ENCODE measurements around the gene GATA5.

The GATA5 gene

GRCh38 chr20:62474604-62475026 lies 1.2 kb downstream of the GATA5 start (continued):
- TF ChIP-seq SP3 (tag by site-specific recombination; IDR thresholded peaks at IDR 0.05) (no peak), ZBTB8A (tag by site-specific recombination; IDR thresholded peaks at IDR 0.05) (no peak)
- TF ChIP-seq, protein P1, sequence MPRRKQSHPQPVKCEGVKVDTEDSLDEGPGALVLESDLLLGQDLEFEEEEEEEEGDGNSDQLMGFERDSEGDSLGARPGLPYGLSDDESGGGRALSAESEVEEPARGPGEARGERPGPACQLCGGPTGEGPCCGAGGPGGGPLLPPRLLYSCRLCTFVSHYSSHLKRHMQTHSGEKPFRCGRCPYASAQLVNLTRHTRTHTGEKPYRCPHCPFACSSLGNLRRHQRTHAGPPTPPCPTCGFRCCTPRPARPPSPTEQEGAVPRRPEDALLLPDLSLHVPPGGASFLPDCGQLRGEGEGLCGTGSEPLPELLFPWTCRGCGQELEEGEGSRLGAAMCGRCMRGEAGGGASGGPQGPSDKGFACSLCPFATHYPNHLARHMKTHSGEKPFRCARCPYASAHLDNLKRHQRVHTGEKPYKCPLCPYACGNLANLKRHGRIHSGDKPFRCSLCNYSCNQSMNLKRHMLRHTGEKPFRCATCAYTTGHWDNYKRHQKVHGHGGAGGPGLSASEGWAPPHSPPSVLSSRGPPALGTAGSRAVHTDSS (tag by site-specific recombination; IDR thresholded peaks at IDR 0.05): no peak

DNA sequence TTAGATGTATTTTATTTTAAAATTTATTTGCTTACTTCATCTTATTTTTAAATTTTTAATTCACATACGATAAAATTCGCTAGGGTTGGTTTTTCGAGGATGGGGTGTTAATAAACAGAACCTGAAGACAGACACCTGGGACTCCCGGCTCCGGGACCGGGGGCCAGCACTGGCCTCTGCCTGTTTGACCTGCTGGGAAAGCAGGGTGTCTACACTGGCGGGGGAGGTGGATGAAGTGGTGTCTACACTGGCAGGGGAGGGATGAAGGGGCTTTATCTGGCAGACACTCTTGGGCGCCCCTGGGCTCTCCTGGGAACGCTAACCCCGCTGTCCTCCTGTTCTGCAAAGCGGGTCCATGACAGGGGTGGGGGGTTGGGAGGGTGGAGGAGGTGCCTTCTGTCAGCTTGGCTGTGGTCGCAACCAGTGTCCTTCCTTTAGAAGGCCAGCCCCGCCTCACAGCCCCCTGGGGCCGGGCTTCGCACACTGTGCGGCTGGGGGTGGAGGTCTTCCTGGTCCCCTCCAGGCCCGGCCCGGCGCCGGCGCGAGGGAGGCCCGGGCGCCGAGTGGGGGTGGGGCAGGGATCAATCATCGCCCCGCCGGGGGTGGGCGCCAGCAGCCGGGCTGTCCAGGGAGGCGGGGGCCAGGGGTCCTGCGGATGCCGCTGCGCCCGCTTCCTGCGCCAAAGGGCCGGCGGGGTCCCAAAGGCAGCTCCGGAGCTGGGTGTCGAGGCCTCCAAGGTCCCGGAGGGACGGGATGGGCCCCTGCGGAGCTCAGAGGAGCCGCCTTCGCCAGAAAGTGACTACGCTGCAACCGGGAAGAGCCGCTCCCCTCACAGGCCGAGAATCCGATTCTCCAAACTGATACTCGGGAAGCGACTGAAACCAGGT lies 1.8 kb downstream of the GATA5 start:
- no peaks in the 10 kb centered on the region for H3K36me3 ChIP-seq (ENCODE audit: control insufficient read depth in 2 of 2, insufficient read depth in 1 of 2, low read length in 2 of 2)
- no peak overlapping the region for H3K27ac ChIP-seq (ENCODE audit: extremely low read depth, low read depth, low read length)
- H3K4me3 ChIP-seq (ENCODE audit: low read depth, low read length): no peak overlapping the region
- POLR2A ChIA-PET: no interaction called here
- H3K9me3 ChIP-seq (ENCODE audit: control insufficient read depth, insufficient read depth, low read depth, low read length): no peaks in the 10 kb centered on the region
- CTCF ChIA-PET: interaction anchor here (0.6 kb wide), 1 partner anchor 136 kb away, joined by 3 read pairs; no protein-coding TSS in a partner anchor
- TF ChIP-seq ZNF341 (tag by site-specific recombination; IDR thresholded peaks at IDR 0.05; ENCODE audit: low read depth): no peak
- H3K4me1 ChIP-seq (ENCODE audit: control insufficient read depth, insufficient read depth, low read length): no peaks in the 10 kb centered on the region

- Histone ChIP-seq H3K4me3 (ENCODE audit: low read depth, low read length) (no peak overlapping the region), H3K9me3 (ENCODE audit: control insufficient read depth, insufficient read depth, low read depth, low read length) (no peaks in the 10 kb centered on the region), H3K36me3 (ENCODE audit: control insufficient read depth in 2 of 2, insufficient read depth in 1 of 2, low read length in 2 of 2) (no peaks in the 10 kb centered on the region), H3K27ac (ENCODE audit: extremely low read depth, low read depth, low read length) (no peak overlapping the region), H3K4me1 (ENCODE audit: control insufficient read depth, insufficient read depth, low read length) (no peaks in the 10 kb centered on the region)
- CTCF ChIA-PET: interaction anchor here (0.6 kb wide), 1 partner anchor 136 kb away, joined by 3 read pairs; no protein-coding TSS in a partner anchor
- POLR2A ChIA-PET: no interaction called here
- TF ChIP-seq ZNF548 (tag by site-specific recombination; IDR thresholded peaks at IDR 0.05) (no peak), ZNF398 (tag by site-specific recombination; IDR thresholded peaks at IDR 0.05) (no peak), BCL11B (tag by site-specific recombination; IDR thresholded peaks at IDR 0.05; ENCODE audit: low read depth) (no peak)
- TF ChIP-seq, protein P2, sequence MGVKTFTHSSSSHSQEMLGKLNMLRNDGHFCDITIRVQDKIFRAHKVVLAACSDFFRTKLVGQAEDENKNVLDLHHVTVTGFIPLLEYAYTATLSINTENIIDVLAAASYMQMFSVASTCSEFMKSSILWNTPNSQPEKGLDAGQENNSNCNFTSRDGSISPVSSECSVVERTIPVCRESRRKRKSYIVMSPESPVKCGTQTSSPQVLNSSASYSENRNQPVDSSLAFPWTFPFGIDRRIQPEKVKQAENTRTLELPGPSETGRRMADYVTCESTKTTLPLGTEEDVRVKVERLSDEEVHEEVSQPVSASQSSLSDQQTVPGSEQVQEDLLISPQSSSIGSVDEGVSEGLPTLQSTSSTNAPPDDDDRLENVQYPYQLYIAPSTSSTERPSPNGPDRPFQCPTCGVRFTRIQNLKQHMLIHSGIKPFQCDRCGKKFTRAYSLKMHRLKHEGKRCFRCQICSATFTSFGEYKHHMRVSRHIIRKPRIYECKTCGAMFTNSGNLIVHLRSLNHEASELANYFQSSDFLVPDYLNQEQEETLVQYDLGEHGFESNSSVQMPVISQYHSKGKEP (tag by site-specific recombination; IDR thresholded peaks at IDR 0.05): no peak
- TF ChIP-seq, protein P3, sequence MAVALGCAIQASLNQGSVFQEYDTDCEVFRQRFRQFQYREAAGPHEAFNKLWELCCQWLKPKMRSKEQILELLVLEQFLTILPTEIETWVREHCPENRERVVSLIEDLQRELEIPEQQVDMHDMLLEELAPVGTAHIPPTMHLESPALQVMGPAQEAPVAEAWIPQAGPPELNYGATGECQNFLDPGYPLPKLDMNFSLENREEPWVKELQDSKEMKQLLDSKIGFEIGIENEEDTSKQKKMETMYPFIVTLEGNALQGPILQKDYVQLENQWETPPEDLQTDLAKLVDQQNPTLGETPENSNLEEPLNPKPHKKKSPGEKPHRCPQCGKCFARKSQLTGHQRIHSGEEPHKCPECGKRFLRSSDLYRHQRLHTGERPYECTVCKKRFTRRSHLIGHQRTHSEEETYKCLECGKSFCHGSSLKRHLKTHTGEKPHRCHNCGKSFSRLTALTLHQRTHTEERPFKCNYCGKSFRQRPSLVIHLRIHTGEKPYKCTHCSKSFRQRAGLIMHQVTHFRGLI (tag by site-specific recombination; IDR thresholded peaks at IDR 0.05): peak; percentile 21; the same call in 1 of the 2 replicates
Observed at GRCh38 chr20:62472941-62473585, 2.7 kb downstream of the GATA5 start.

All from HEK293 (cell line).